HG02759 (cell line): ENCODE results near the gene VCPKMT.

Source experiments
- ATAC-seq: cut with Tn5 transposase; IDR thresholded peaks from one replicate; pipeline ENCODE4 v1.9.1; 2021; ENCODE audit warnings: mild to moderate bottlenecking, moderate library complexity; ENCODE audit not compliant: unreplicated experiment

Gene VCPKMT

GRCh38 chr14:50116181-50116956 is at the start of gene VCPKMT:
VCPKMT (minus strand) TSS chr14:50116572; CDS start chr14:50116552, 20 bp downstream.
- peak; percentile 98 for ATAC-seq

- ATAC-seq = no peak
Observed at GRCh38 chr14:50156111-50156510, 39.7 kb upstream of the VCPKMT start.

GRCh38 chr14:50148799-50149198 is 32.4 kb upstream of the VCPKMT start:
- ATAC-seq = no peak

GRCh38 chr14:50139192-50139591 is 22.8 kb upstream of the VCPKMT start:
- no peak for ATAC-seq

- ATAC-seq = no peak
Observed at GRCh38 chr14:50127802-50128201, 11.4 kb upstream of the VCPKMT start.

- ATAC-seq = no peak
Observed at GRCh38 chr14:50123062-50123461, 6.7 kb upstream of the VCPKMT start.

GRCh38 chr14:50122291-50122690 is 5.9 kb upstream of the VCPKMT start:
- ATAC-seq = no peak

GRCh38 chr14:50121486-50121885 is 5.1 kb upstream of the VCPKMT start:
- no peak for ATAC-seq

GRCh38 chr14:50117456-50117855 is 1.1 kb upstream of the VCPKMT start:
- no peak for ATAC-seq

GRCh38 chr14:50116966-50117365 is 594 bp upstream of the VCPKMT start:
- ATAC-seq = no peak

- ATAC-seq = peak; percentile 26
Observed at GRCh38 chr14:50113381-50114035, 2.9 kb downstream of the VCPKMT start.

- ATAC-seq = no peak
Observed at GRCh38 chr14:50110323-50111037, 5.9 kb downstream of the VCPKMT start.

- ATAC-seq = no peak
Observed at GRCh38 chr14:50109342-50109741, 7.0 kb downstream of the VCPKMT start.

GRCh38 chr14:50107850-50108249 is 8.5 kb downstream of the VCPKMT start:
- no peak for ATAC-seq

GRCh38 chr14:50106178-50106577 is 10.2 kb downstream of the VCPKMT start:
- ATAC-seq = no peak

GRCh38 chr14:50103558-50103957 is 12.8 kb downstream of the VCPKMT start:
- no peak for ATAC-seq

- no peak for ATAC-seq
Observed at GRCh38 chr14:50101417-50101816, 15.0 kb downstream of the VCPKMT start.

GRCh38 chr14:50100805-50101204 is 15.6 kb downstream of the VCPKMT start:
- ATAC-seq = no peak

GRCh38 chr14:50099335-50099734 is 17.0 kb downstream of the VCPKMT start:
- ATAC-seq = no peak

- no peak for ATAC-seq
Observed at GRCh38 chr14:50095895-50096294, 20.5 kb downstream of the VCPKMT start.

GRCh38 chr14:50094056-50094755 is 22.2 kb downstream of the VCPKMT start:
- ATAC-seq = no peak
